ENCODE measurements around the gene NCOA4.
"Not testable (repeated sequence)": the region's sequence is repeated elsewhere in the genome, so short reads cannot be mapped to it uniquely, and the experiment has no call there.

DNA sequence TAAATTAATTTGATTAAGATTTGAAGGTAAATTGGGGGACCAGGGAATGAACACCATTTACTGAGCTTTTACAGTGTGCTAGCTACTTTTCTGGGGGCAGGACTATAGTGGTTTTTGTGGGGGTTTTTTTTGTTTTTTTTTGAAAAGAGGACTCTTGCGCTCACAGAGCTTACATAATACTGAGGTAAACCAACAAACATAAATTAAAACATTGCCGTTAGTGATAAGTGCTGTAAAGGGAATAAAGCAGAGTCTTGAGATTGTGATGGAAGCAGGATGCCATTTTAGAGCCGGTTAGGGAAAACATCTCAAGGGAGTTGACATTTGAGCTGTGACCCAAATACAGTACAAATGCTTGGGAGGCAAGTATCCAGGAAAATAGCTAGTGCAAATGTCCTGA lies 56.4 kb downstream of the NCOA4 start:
- TF ChIP-seq YY1 (IDR thresholded peaks at IDR 0.05; ENCODE audit: insufficient read depth, insufficient read length); SUZ12 (IDR thresholded peaks at IDR 0.05; ENCODE audit: extremely low read depth, insufficient read depth, insufficient read length): not testable (repeated sequence)

Data from NT2/D1 (cell line).